ENCODE measurements around the gene GPLD1.

DNA sequence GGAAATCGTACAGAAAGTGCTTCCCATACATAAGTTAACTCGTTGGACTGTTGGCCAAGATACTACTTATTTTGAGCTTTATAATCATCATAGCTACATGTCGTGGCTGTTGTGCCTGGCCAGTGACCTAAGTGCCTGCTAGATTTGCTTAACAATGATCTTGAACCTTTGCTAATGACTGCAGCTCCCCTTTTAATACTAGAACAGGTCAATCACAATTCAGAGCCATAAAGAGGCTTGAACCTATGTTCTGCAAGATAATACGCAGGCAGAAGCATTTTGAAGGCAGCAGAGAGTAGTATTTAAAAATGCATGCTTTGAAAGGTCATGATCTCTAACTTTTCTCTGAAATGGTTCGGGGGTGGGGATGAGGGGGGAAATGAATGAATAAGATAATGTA lies 84.1 kb downstream of the GPLD1 start:
- TF ChIP-seq, protein P1, sequence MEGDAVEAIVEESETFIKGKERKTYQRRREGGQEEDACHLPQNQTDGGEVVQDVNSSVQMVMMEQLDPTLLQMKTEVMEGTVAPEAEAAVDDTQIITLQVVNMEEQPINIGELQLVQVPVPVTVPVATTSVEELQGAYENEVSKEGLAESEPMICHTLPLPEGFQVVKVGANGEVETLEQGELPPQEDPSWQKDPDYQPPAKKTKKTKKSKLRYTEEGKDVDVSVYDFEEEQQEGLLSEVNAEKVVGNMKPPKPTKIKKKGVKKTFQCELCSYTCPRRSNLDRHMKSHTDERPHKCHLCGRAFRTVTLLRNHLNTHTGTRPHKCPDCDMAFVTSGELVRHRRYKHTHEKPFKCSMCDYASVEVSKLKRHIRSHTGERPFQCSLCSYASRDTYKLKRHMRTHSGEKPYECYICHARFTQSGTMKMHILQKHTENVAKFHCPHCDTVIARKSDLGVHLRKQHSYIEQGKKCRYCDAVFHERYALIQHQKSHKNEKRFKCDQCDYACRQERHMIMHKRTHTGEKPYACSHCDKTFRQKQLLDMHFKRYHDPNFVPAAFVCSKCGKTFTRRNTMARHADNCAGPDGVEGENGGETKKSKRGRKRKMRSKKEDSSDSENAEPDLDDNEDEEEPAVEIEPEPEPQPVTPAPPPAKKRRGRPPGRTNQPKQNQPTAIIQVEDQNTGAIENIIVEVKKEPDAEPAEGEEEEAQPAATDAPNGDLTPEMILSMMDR (IDR thresholded peaks at IDR 0.05), result no peak
- TF ChIP-seq POLR2A (IDR thresholded peaks at IDR 0.05), result no peak
